ENCODE data around the gene COL17A1. TPM values are rescaled to one million over a fixed set of nuclear protein-coding genes. Genes with fewer than 3 reads are reported as not detected.

The COL17A1 gene
- total RNA-seq, 2 donors from 2014 or later: 115 to 249 TPM

GRCh38 chr10:104028146-104028545 is 57.5 kb downstream of the COL17A1 start:
- H3K27me3 ChIP-seq: no peaks in the 10 kb centered on the region
- H3K4me3 ChIP-seq: no peak overlapping the region
- H3K9me3 ChIP-seq: no peaks in the 10 kb centered on the region
- intact Hi-C loops (cut with DNase I): no loop called here
- H3K27ac ChIP-seq: no peak overlapping the region
- no peak for DNase-seq
- H3K4me1 ChIP-seq: no peaks in the 10 kb centered on the region
- no peak overlapping the region for H3K9ac ChIP-seq (ENCODE audit: low read depth in 2 of 2, low read length in 2 of 2)
- TF ChIP-seq CTCF (IDR thresholded peaks at IDR 0.05): no peak
- peaks cover 4% of the 10 kb centered on the region for H3K36me3 ChIP-seq

GRCh38 chr10:104026762-104027161 is 58.9 kb downstream of the COL17A1 start:
- peaks cover 4% of the 10 kb centered on the region for H3K36me3 ChIP-seq

GRCh38 chr10:104025524-104025923 is 60.2 kb downstream of the COL17A1 start:
- H3K9ac ChIP-seq (ENCODE audit: low read depth in 2 of 2, low read length in 2 of 2): no peak overlapping the region
- no peaks in the 10 kb centered on the region for H3K27me3 ChIP-seq
- no peaks in the 10 kb centered on the region for H3K4me1 ChIP-seq
- TF ChIP-seq CTCF (IDR thresholded peaks at IDR 0.05): no peak
- intact Hi-C loops (cut with DNase I): no loop called here
- no peak for DNase-seq
- H3K27ac ChIP-seq: no peak overlapping the region
- no peak overlapping the region for H3K4me3 ChIP-seq
- peaks cover 10% of the 10 kb centered on the region for H3K36me3 ChIP-seq
- H3K9me3 ChIP-seq: no peaks in the 10 kb centered on the region

More at GRCh38 chr10:104026762-104027161, 58.9 kb downstream of the COL17A1 start:
- H3K4me1 ChIP-seq: no peaks in the 10 kb centered on the region
- no peak overlapping the region for H3K4me3 ChIP-seq
- H3K27ac ChIP-seq: no peak overlapping the region
- DNase-seq: no peak
- intact Hi-C loops (cut with DNase I): no loop called here
- H3K9me3 ChIP-seq: no peaks in the 10 kb centered on the region
- no peaks in the 10 kb centered on the region for H3K27me3 ChIP-seq
- H3K9ac ChIP-seq (ENCODE audit: low read depth in 2 of 2, low read length in 2 of 2): no peak overlapping the region
- TF ChIP-seq CTCF (IDR thresholded peaks at IDR 0.05): no peak

- H3K27ac ChIP-seq: no peak overlapping the region
- no peak overlapping the region for H3K4me3 ChIP-seq
- no peak for DNase-seq
- H3K36me3 ChIP-seq: peaks cover 28% of the 10 kb centered on the region
- no peak overlapping the region for H3K9ac ChIP-seq (ENCODE audit: low read depth in 2 of 2, low read length in 2 of 2)
- no peaks in the 10 kb centered on the region for H3K27me3 ChIP-seq
- no peaks in the 10 kb centered on the region for H3K4me1 ChIP-seq
- no peak for TF ChIP-seq CTCF (IDR thresholded peaks at IDR 0.05)
- intact Hi-C loops (cut with DNase I): no loop called here
- H3K9me3 ChIP-seq: no peaks in the 10 kb centered on the region
These were observed 63.7 kb downstream of the COL17A1 start for GRCh38 chr10:104022026-104022425.

- no peak for TF ChIP-seq CTCF (IDR thresholded peaks at IDR 0.05)
- no peak for DNase-seq
- no peaks in the 10 kb centered on the region for H3K27me3 ChIP-seq
- H3K9me3 ChIP-seq: no peaks in the 10 kb centered on the region
- H3K9ac ChIP-seq (ENCODE audit: low read depth in 2 of 2, low read length in 2 of 2): no peak overlapping the region
- H3K36me3 ChIP-seq: peaks cover 28% of the 10 kb centered on the region
- H3K4me3 ChIP-seq: no peak overlapping the region
- H3K4me1 ChIP-seq: no peaks in the 10 kb centered on the region
- H3K27ac ChIP-seq: no peak overlapping the region
- intact Hi-C loops (cut with DNase I): no loop called here
These were observed 64.4 kb downstream of the COL17A1 start for GRCh38 chr10:104021246-104021645.

- Histone ChIP-seq H3K27me3 (no peaks in the 10 kb centered on the region), H3K4me3 (no peak overlapping the region), H3K27ac (no peak overlapping the region), H3K9ac (ENCODE audit: low read depth in 2 of 2, low read length in 2 of 2) (no peak overlapping the region), H3K4me1 (no peaks in the 10 kb centered on the region), H3K36me3 (peaks cover 28% of the 10 kb centered on the region), H3K9me3 (no peaks in the 10 kb centered on the region)
- DNase-seq: no peak
- TF ChIP-seq CTCF (IDR thresholded peaks at IDR 0.05): no peak
- intact Hi-C loops (cut with DNase I): no loop called here
These were observed 65.7 kb downstream of the COL17A1 start for GRCh38 chr10:104020020-104020419.

Data from colonic mucosa (tissue), 4 donors.